NT2/D1 (cell line): ENCODE results near the gene DOCK8.
"Not testable (repeated sequence)": the region's sequence is repeated elsewhere in the genome, so short reads cannot be mapped to it uniquely, and the experiment has no call there.

Experiments
- DNase-seq: peaks from one replicate; pipeline ENCODE4 v3.0.0-alpha.2; 2011; ENCODE audit warnings: low read depth, low spot score
- H3K27me3 ChIP-seq: 2 replicates; pipeline ENCODE4 v1.6.0; 2011; ENCODE audit warnings: mild to moderate bottlenecking; ENCODE audit not compliant: insufficient read length, insufficient read depth
- H3K36me3 ChIP-seq: 2 replicates; pipeline ENCODE4 v1.6.1; 2011; ENCODE audit warnings: mild to moderate bottlenecking, low read length, mixed read lengths; ENCODE audit not compliant: insufficient read depth, insufficient read length
- H3K4me1 ChIP-seq: 2 replicates; pipeline ENCODE4 v1.5.1; 2011; ENCODE audit not compliant: insufficient read depth, insufficient read length
- H3K4me3 ChIP-seq: 2 replicates; pipeline ENCODE4 v1.5.1; 2011; ENCODE audit warnings: low read depth; ENCODE audit not compliant: insufficient read length
- H3K9ac ChIP-seq: 2 replicates; pipeline ENCODE4 v1.6.0; 2011; ENCODE audit warnings: low read depth; ENCODE audit not compliant: insufficient read length
- H3K9me3 ChIP-seq: 2 replicates; pipeline ENCODE4 v1.5.1; 2011; ENCODE audit warnings: mild to moderate bottlenecking, low read length; ENCODE audit not compliant: insufficient read depth
- SUZ12 ChIP-seq: IDR thresholded peaks from 2 replicates; pipeline ENCODE4 v1.6.1; 2011; ENCODE audit not compliant: insufficient read length, insufficient read depth; ENCODE audit errors: extremely low read depth
- YY1 ChIP-seq: IDR thresholded peaks from 2 replicates; pipeline ENCODE4 v1.6.1; 2011; ENCODE audit not compliant: insufficient read length, insufficient read depth
- ZNF274 ChIP-seq: IDR thresholded peaks from 2 replicates; pipeline ENCODE4 v1.6.1; 2011; ENCODE audit warnings: mild to moderate bottlenecking, low read depth, low read length

Gene DOCK8

GRCh38 chr9:394347-395052 lies 179.8 kb downstream of the DOCK8 start:
- H3K9ac ChIP-seq = no peak overlapping the region
- no peak for DNase-seq
- TF ChIP-seq YY1 (no peak), SUZ12 (no peak)
- H3K27me3 ChIP-seq = no peaks in the 10 kb centered on the region
- peaks cover 3% of the 10 kb centered on the region for H3K4me1 ChIP-seq
- no peak overlapping the region for H3K4me3 ChIP-seq
- peaks cover 9% of the 10 kb centered on the region; the same call in 1 of the 2 replicates for H3K9me3 ChIP-seq
- H3K36me3 ChIP-seq = no peaks in the 10 kb centered on the region

GRCh38 chr9:396396-396795 lies 181.7 kb downstream of the DOCK8 start:
- no peak for TF ChIP-seq SUZ12
- TF ChIP-seq ZNF274 = no peak
- TF ChIP-seq YY1 = no peak

GRCh38 chr9:398085-398484 lies 183.4 kb downstream of the DOCK8 start:
- Histone ChIP-seq H3K9me3 (peaks cover 9% of the 10 kb centered on the region; the same call in 1 of the 2 replicates), H3K36me3 (no peaks in the 10 kb centered on the region), H3K9ac (no peak overlapping the region), H3K27me3 (no peaks in the 10 kb centered on the region), H3K4me3 (no peak overlapping the region), H3K4me1 (no peaks in the 10 kb centered on the region)
- no peak for DNase-seq
- TF ChIP-seq ZNF274 (no peak), SUZ12 (no peak), YY1 (no peak)

More at GRCh38 chr9:396396-396795, 181.7 kb downstream of the DOCK8 start:
- Histone ChIP-seq H3K9me3 (peaks cover 9% of the 10 kb centered on the region; the same call in 1 of the 2 replicates), H3K36me3 (no peaks in the 10 kb centered on the region), H3K27me3 (no peaks in the 10 kb centered on the region), H3K9ac (no peak overlapping the region), H3K4me1 (no peaks in the 10 kb centered on the region), H3K4me3 (no peak overlapping the region)
- no peak for DNase-seq

DNA sequence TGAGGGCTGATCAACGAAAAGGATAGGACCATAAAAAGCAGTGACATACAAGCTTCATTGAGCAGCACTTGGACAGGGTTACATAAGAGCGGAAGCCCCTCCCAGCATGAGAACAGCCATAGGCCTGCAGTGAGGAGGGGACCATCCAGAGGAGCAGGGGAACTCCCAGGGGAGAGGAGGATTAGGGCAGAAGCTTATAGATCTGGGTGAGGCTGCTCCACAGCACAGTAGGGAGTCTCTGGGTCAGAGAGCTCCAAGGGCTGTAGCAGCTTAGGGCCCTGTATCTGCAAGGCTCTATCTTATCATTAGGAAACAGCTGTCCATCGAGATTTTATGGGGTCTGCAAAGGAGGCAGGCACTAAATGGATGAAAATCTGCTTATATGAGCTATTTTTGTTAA lies 186.6 kb downstream of the DOCK8 start:
- TF ChIP-seq SUZ12 (no peak), YY1 (no peak), ZNF274 (no peak)
- no peak overlapping the region for H3K4me3 ChIP-seq
- no peak for DNase-seq
- peaks cover 4% of the 10 kb centered on the region; the same call in 1 of the 2 replicates for H3K9me3 ChIP-seq
- H3K9ac ChIP-seq = no peak overlapping the region
- H3K36me3 ChIP-seq = no peaks in the 10 kb centered on the region
- no peaks in the 10 kb centered on the region for H3K4me1 ChIP-seq
- no peaks in the 10 kb centered on the region for H3K27me3 ChIP-seq

DNA sequence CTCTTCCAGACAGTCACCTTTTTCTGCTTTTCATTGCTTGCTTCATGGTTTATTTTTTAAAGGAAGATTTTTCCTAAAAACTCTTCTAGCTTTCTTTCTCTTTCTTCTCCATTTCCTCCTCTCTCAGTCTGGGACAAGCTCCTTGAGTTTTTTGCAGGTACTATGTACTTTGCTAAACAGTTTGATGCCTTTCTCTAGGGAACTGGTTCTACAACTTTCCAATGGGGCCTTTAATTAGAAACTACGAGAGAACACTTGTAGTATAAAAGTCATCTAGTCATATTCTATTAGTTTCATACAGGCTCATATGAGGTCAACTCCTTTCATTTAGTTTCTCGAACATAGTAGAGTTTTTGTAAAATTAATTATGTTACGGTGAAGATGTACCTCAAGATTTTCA lies 189.6 kb downstream of the DOCK8 start:
- Histone ChIP-seq H3K27me3 (no peaks in the 10 kb centered on the region), H3K36me3 (no peaks in the 10 kb centered on the region), H3K4me1 (no peaks in the 10 kb centered on the region), H3K9ac (no peak overlapping the region), H3K4me3 (no peak overlapping the region), H3K9me3 (no peaks in the 10 kb centered on the region)
- no peak for DNase-seq
- TF ChIP-seq SUZ12 (no peak), YY1 (no peak), ZNF274 (no peak)

GRCh38 chr9:405341-405740 lies 190.7 kb downstream of the DOCK8 start:
- no peak for DNase-seq
- Histone ChIP-seq H3K4me1 (no peaks in the 10 kb centered on the region), H3K27me3 (no peaks in the 10 kb centered on the region), H3K9ac (no peak overlapping the region), H3K9me3 (no peaks in the 10 kb centered on the region), H3K36me3 (no peaks in the 10 kb centered on the region), H3K4me3 (no peak overlapping the region)
- TF ChIP-seq SUZ12 (no peak), ZNF274 (no peak), YY1 (no peak)

- DNase-seq = no peak
- H3K9me3 ChIP-seq = no peaks in the 10 kb centered on the region
- no peaks in the 10 kb centered on the region for H3K4me1 ChIP-seq
- H3K36me3 ChIP-seq = no peaks in the 10 kb centered on the region
- H3K9ac ChIP-seq = no peak overlapping the region
- TF ChIP-seq ZNF274 (no peak), YY1 (no peak), SUZ12 (no peak)
- no peak overlapping the region for H3K4me3 ChIP-seq
- no peaks in the 10 kb centered on the region for H3K27me3 ChIP-seq
Observed at GRCh38 chr9:406886-407654, 192.4 kb downstream of the DOCK8 start.

- not testable (repeated sequence) for H3K27me3 ChIP-seq, H3K9ac ChIP-seq, H3K4me3 ChIP-seq, H3K36me3 ChIP-seq, H3K9me3 ChIP-seq, DNase-seq, H3K4me1 ChIP-seq
Observed at GRCh38 chr9:409655-410054, 195.0 kb downstream of the DOCK8 start.
